ENCODE data around the gene IGF2.

DNA sequence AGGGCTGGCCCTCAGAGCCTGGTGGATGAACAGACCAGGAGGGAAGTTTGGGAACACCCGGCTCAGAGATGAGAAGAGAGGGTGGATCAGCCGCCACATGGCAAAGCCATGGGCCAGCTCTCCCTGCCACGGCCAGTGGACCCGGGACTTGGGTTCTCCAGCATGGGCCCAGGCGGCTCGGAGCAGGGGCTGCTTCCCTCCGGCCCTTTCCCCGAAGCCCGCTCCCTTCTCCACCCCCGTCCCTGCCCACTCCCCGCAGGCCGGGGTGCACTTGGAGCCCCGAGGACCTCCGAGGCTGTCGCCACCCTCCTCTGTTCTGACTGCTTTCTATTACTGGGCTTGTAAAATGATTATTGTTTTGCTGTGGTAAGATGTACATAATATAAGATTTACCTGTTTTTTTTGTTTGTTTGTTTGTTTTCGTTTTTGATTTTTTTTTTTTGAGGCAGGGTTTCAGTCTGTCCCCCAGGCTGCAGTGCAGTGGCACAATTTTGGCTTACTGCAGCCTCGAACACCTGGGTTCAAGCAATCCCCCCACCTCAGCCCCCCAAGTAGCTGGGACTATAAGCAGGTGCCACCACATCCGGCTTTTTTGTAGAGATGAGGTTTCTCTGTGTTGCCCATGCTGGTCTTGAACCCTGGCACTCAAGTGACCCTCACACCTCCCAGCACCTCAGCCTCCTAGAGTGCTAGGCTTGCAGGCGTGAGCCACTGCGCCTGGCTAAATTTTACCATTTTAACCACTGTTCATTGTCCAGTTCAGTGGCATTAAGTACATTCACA lies 43.7 kb upstream of the IGF2 start:
- TF ChIP-seq, protein P1, sequence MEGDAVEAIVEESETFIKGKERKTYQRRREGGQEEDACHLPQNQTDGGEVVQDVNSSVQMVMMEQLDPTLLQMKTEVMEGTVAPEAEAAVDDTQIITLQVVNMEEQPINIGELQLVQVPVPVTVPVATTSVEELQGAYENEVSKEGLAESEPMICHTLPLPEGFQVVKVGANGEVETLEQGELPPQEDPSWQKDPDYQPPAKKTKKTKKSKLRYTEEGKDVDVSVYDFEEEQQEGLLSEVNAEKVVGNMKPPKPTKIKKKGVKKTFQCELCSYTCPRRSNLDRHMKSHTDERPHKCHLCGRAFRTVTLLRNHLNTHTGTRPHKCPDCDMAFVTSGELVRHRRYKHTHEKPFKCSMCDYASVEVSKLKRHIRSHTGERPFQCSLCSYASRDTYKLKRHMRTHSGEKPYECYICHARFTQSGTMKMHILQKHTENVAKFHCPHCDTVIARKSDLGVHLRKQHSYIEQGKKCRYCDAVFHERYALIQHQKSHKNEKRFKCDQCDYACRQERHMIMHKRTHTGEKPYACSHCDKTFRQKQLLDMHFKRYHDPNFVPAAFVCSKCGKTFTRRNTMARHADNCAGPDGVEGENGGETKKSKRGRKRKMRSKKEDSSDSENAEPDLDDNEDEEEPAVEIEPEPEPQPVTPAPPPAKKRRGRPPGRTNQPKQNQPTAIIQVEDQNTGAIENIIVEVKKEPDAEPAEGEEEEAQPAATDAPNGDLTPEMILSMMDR (IDR thresholded peaks at IDR 0.05): no peak
- TF ChIP-seq POLR2A (IDR thresholded peaks at IDR 0.05) (no peak), EP300 (IDR thresholded peaks at IDR 0.05) (no peak)
